Measurements from ENCODE around the gene ZCCHC14. TPM values are rescaled to one million over a fixed set of nuclear protein-coding genes. Genes with fewer than 3 reads are reported as not detected.

ZCCHC14 gene
- total RNA-seq, 4 donors from 2014 or later: 21.8 to 64.0 (median 28.8) TPM

DNA sequence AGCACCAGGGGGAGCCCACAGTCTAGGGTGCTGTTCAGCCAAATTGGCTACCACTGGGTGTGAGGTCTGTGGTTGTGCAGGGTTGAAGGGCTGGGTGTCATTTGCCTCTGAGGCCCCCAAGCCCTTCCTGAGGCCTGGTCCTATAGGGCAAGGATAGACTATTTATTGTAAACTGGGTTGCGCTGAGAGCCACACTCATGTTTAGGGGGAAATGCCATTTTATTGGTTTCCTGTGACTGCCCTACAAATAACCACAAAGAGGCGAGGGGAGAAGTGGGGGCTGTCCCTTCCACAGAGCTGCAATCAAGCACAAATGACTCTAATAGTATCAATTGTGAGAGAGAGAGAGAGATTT is 3.6 kb upstream of the ZCCHC14 start:
- H3K4me1 ChIP-seq: peaks cover 15% of the 10 kb centered on the region
- H3K4me3 ChIP-seq: no peak overlapping the region
- DNase-seq (ENCODE audit: low spot score in 2 of 2): no peak
- 79% methylated on average over 2 of the region's 2 CpGs for WGBS
- TF ChIP-seq POLR2A (IDR thresholded peaks at IDR 0.05) (no peak), EP300 (IDR thresholded peaks at IDR 0.05) (no peak), POLR2AphosphoS5 (IDR thresholded peaks at IDR 0.05) (no peak)
- TF ChIP-seq, protein P1, sequence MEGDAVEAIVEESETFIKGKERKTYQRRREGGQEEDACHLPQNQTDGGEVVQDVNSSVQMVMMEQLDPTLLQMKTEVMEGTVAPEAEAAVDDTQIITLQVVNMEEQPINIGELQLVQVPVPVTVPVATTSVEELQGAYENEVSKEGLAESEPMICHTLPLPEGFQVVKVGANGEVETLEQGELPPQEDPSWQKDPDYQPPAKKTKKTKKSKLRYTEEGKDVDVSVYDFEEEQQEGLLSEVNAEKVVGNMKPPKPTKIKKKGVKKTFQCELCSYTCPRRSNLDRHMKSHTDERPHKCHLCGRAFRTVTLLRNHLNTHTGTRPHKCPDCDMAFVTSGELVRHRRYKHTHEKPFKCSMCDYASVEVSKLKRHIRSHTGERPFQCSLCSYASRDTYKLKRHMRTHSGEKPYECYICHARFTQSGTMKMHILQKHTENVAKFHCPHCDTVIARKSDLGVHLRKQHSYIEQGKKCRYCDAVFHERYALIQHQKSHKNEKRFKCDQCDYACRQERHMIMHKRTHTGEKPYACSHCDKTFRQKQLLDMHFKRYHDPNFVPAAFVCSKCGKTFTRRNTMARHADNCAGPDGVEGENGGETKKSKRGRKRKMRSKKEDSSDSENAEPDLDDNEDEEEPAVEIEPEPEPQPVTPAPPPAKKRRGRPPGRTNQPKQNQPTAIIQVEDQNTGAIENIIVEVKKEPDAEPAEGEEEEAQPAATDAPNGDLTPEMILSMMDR (IDR thresholded peaks at IDR 0.05): no peak
- H3K27me3 ChIP-seq: no peaks in the 10 kb centered on the region
- H3K9me3 ChIP-seq: no peaks in the 10 kb centered on the region
- no peaks in the 10 kb centered on the region for H3K36me3 ChIP-seq
- H3K27ac ChIP-seq: no peak overlapping the region

DNA sequence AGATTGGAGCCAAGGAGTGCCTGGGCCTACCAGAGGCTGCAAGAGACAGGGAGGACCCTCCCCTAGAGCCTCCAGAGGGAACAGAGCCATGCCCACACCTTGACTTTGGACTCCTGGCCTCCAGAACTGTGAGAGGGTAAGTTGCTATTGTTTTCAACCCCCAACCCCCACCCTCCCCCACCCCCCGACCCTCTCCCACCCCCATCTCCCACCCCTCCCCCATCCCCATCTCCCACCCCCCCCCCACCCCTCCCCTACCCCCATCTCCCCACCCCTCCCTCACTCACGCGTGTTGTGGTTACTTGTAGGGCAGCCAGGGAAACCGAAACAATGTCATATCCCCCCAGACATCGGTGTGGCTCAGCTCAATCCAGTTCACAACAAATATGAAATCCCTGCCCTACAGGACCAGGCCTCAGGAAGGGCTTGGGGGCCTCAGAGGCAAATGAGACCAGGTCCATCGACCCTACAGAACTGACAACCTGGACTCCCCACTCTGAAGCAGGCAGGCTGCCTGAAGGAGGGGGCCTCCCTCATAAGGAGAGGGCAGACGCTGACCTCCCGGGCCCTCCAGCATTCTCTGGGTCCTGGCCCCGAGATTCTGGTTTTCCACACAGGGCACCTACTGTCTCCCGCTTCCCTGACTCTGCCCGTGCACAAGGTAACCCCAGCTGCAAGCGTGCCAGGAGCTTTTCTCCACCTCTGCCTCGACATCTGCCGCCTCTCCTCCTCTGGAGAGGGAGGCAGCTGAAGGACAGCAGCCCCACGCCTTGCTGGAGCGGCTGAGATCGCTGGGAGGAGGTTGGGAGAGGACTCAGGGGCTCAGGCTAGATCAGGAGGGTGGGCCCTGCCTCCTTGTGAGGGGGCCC is 3.0 kb upstream of the ZCCHC14 start:
- no peaks in the 10 kb centered on the region for H3K36me3 ChIP-seq
- no peak for DNase-seq (ENCODE audit: low spot score in 2 of 2)
- H3K4me1 ChIP-seq: peaks cover 21% of the 10 kb centered on the region
- H3K27ac ChIP-seq: no peak overlapping the region
- TF ChIP-seq EP300 (IDR thresholded peaks at IDR 0.05) (no peak), POLR2A (IDR thresholded peaks at IDR 0.05) (no peak), POLR2AphosphoS5 (IDR thresholded peaks at IDR 0.05) (no peak)
- TF ChIP-seq, protein P1 (IDR thresholded peaks at IDR 0.05): no peak
- no peaks in the 10 kb centered on the region for H3K27me3 ChIP-seq
- H3K9me3 ChIP-seq: no peaks in the 10 kb centered on the region
- WGBS: 92% methylated on average over 13 of the region's 17 CpGs
- no peak overlapping the region for H3K4me3 ChIP-seq

DNA sequence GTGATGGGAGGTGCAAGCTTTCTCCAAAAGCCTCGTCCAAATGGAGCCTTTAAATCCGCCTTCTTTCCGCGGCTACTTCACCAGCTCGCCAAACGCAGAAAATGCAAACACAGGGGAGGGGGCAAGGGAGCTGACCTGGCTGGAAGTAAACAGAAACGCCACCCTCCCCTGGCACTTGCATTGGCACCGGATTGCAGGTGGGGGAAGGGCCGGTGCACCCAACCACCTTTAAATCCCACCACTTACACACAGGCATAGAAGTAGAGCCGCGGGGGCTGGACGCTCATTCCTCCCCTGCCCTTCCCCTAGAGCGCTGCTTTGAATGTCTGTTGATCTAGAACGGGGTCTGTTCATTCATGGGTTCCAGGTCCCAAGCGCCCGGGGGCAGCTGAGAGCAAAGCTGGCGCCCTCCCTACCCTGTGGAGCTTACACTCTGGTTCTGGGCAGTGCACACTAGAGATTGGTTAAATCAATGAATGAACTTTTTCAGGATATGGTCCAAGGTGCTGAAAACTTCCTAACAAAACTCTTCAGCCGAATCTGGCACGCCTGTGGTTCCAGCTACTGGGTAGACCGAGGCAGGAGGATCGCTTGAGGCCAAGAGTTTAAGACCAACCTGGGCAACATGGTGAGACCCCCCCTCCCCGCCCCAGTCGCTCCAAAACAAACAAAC is 920 bp upstream of the ZCCHC14 start:
- no peak for DNase-seq (ENCODE audit: low spot score in 2 of 2)
- no peak overlapping the region for H3K27ac ChIP-seq
- H3K36me3 ChIP-seq: no peaks in the 10 kb centered on the region
- 33% methylated on average over 23 of the region's 23 CpGs for WGBS
- no peaks in the 10 kb centered on the region for H3K27me3 ChIP-seq
- peaks cover 38% of the 10 kb centered on the region for H3K4me1 ChIP-seq
- peak overlapping the region; percentile 50 for H3K4me3 ChIP-seq
- no peaks in the 10 kb centered on the region for H3K9me3 ChIP-seq
- TF ChIP-seq, protein P1 (IDR thresholded peaks at IDR 0.05): no peak
- TF ChIP-seq POLR2A (IDR thresholded peaks at IDR 0.05) (no peak), POLR2AphosphoS5 (IDR thresholded peaks at IDR 0.05) (no peak)

DNA sequence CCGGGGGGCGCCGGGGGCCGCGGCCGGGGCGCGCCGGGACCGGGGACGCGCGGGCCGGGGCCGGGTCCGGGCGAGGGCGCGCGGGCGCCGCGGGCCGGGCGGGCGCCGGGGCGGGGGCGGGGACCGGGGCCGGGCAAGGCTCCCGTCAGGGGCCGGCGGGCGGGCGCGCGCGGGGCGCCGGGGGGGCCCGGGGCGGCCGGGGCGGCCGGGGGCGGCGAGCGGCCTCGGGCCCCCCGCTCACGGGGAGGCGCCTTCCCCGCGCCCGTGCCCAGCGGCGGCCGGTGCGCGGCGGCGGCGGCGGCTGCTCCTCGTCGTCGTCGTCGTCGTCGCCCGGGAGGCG is 563 bp downstream of the ZCCHC14 start:
- TF ChIP-seq POLR2AphosphoS5 (IDR thresholded peaks at IDR 0.05) (no peak), POLR2A (IDR thresholded peaks at IDR 0.05) (no peak), EP300 (IDR thresholded peaks at IDR 0.05) (no peak)
- TF ChIP-seq, protein P1 (IDR thresholded peaks at IDR 0.05): no peak
- DNase-seq (ENCODE audit: low spot score in 2 of 2): no peak
- WGBS: 0% methylated on average over 2 of the region's 74 CpGs
- Histone ChIP-seq H3K9me3 (no peaks in the 10 kb centered on the region), H3K27ac (peak overlapping the region; percentile 84), H3K36me3 (no peaks in the 10 kb centered on the region), H3K4me1 (peaks cover 52% of the 10 kb centered on the region), H3K27me3 (no peaks in the 10 kb centered on the region), H3K4me3 (peak overlapping the region; percentile 52)

DNA sequence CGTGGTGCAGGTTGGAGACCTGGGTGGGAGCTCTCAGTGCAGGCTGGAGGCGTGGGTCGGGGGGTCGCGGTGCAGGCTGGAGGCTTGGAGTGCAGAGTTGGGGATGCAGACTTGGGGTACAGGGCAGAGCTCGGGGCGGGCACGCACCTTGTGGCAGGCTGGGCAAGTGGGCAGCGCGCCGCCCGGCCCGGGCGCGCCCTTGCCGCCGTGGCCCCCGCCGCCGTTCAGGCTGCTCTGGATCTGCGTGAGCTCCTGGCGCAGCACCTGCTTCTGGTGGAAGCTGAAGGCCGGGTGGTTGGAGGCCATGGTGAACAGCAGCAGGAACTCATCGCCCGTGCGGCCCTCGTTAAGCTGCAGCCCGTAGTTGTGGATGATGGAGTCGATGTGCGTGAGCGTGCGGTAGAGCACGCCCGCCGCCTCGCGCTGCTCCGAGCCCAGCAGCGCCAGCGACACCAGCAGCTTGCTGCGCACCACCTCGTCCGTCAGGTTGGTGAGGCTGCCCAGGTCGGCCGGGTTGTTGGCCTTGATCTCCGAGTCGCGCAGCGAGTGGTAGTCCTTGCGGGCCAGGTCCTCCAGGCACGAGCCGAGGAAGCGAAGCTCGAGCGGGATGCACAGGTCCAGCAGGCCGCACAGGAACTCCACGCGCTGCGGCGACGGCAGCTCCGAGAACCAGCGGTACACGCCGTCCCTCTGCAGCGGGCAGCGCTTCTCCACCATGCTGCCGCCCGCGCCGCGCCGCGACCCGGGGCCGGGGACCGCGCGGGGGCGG is 1.1 kb downstream of the ZCCHC14 start:
- no peaks in the 10 kb centered on the region for H3K27me3 ChIP-seq
- no peak for DNase-seq (ENCODE audit: low spot score in 2 of 2)
- H3K36me3 ChIP-seq: no peaks in the 10 kb centered on the region
- peak overlapping the region; percentile 69 for H3K27ac ChIP-seq
- H3K9me3 ChIP-seq: no peaks in the 10 kb centered on the region
- 8% methylated on average over 32 of the region's 80 CpGs for whole genome bisulfite sequencing
- peak overlapping the region; percentile 52 for H3K4me3 ChIP-seq
- TF ChIP-seq POLR2A (IDR thresholded peaks at IDR 0.05): no peak
- no peak for TF ChIP-seq POLR2AphosphoS5 (IDR thresholded peaks at IDR 0.05)
- TF ChIP-seq, protein P1 (IDR thresholded peaks at IDR 0.05): no peak
- no peak for TF ChIP-seq EP300 (IDR thresholded peaks at IDR 0.05)
- peaks cover 58% of the 10 kb centered on the region for H3K4me1 ChIP-seq
